Activated B cell treated with CpG ODN at 0.5 μM for 24 hours (primary cell): ENCODE results near the gene C12orf56. TPM values are rescaled to one million over a fixed set of nuclear protein-coding genes. Genes with fewer than 3 reads are reported as not detected.
A peak's percentile ranks its signal among the peaks of the same experiment; 100 is the strongest.

Experiments
- ATAC-seq: fragments of 200-7000 bp; cut with Tn5 transposase; one replicate; pipeline ENCODE4 v1.10.0; 2021; ENCODE audit warnings: low read depth, mild to moderate bottlenecking, moderate library complexity
- CTCF ChIA-PET: fragments of 350-600 bp; sonication (Branson Sonifier 250); formaldehyde crosslinking; loops from one replicate; lab custom pipeline; 2021; ENCODE audit warnings: antibody characterized with exemption; lab: Charles Lee
- POLR2A ChIA-PET: fragments of 350-600 bp; sonication (Branson Sonifier 250); formaldehyde crosslinking; loops from one replicate; lab custom pipeline; 2021; ENCODE audit warnings: antibody characterized with exemption; lab: Charles Lee
- DNase-seq: peaks from one replicate; pipeline ENCODE4 v3.0.0; 2022
- H3K27ac Mint-ChIP-seq: one replicate; pipeline ENCODE4 v1.8.0; 2020; ENCODE audit warnings: mixed read lengths
- H3K27me3 Mint-ChIP-seq: one replicate; pipeline ENCODE4 v1.8.0; 2021; ENCODE audit warnings: mixed read lengths
- H3K36me3 Mint-ChIP-seq: one replicate; pipeline ENCODE4 v1.8.0; 2021; ENCODE audit warnings: low read depth, mixed read lengths
- H3K4me1 Mint-ChIP-seq: one replicate; pipeline ENCODE4 v1.8.0; 2021; ENCODE audit warnings: mixed read lengths
- H3K4me3 Mint-ChIP-seq: one replicate; pipeline ENCODE4 v1.8.0; 2020; ENCODE audit warnings: mild to moderate bottlenecking, mixed read lengths
- H3K9me3 Mint-ChIP-seq: one replicate; pipeline ENCODE4 v1.8.0; 2020; ENCODE audit warnings: mixed read lengths
- CTCF ChIP-seq: fragments of 200-600 bp; IDR thresholded peaks from one replicate; pipeline ENCODE4 v1.8.0; 2022; ENCODE audit warnings: antibody characterized with exemption, mild to moderate bottlenecking
- intact Hi-C: fragments of 100-400 bp; cut with micrococcal nuclease; formaldehyde crosslinking; loops from one replicate; pipeline ENCODE4 v1.15.1; 2024
- total RNA-seq: library from RNA; stranded (reverse); gene quantifications from 2 replicates; pipeline ENCODE4 v1.2.3, GENCODE V29; 2022

C12orf56 gene
- total RNA-seq, 1 donor from 2014 or later: not detected

GRCh38 chr12:64403707-64404469, 13.3 kb upstream of the C12orf56 start, which contains the start of gene XPOT:
Gene XPOT (plus strand): TSS chr12:64404392. CDS start chr12:64410036, 5,644 bp downstream.
- H3K27me3 Mint-ChIP-seq: peaks cover 3% of the 10 kb centered on the region
- peaks cover 9% of the 10 kb centered on the region for H3K36me3 Mint-ChIP-seq
- no peak for TF ChIP-seq CTCF
- DNase-seq (peak; percentile 88), ATAC-seq (peak; percentile 91)
- peak within 1 kb of the TSS; percentile 96 for H3K27ac Mint-ChIP-seq
- intact Hi-C loops: loop anchor here (1.0 to 5.0 kb wide), 7 partner anchors 48 to 1802 kb away; partner anchors contain the start of genes GNS, KICS2, RXYLT1 and TBK1
- POLR2A ChIA-PET: interaction anchor here (0.6 to 1.5 kb wide), 8 partner anchors 23 to 1765 kb away, joined by 3 to 6 read pairs (median 4); partner anchors contain the start of genes KICS2 and LEMD3
- CTCF ChIA-PET: no interaction called here
- peaks cover 16% of the 10 kb centered on the region for H3K4me1 Mint-ChIP-seq
- no peaks in the 10 kb centered on the region for H3K9me3 Mint-ChIP-seq
- peak within 1 kb of the TSS; percentile 96 for H3K4me3 Mint-ChIP-seq

- Mint-ChIP-seq H3K27me3 (peaks cover 3% of the 10 kb centered on the region), H3K4me3 (no peak overlapping the region), H3K4me1 (peaks cover 16% of the 10 kb centered on the region), H3K36me3 (peaks cover 9% of the 10 kb centered on the region), H3K27ac (no peak overlapping the region), H3K9me3 (no peaks in the 10 kb centered on the region)
- TF ChIP-seq CTCF: no peak
- ChIA-PET CTCF (no interaction called here), POLR2A (interaction anchor here (0.6 kb wide), 1 partner anchor 10 kb away, joined by 8 read pairs; no protein-coding TSS in a partner anchor)
- intact Hi-C loops: loop anchor here (5.0 kb wide), 1 partner anchor 1800 kb away; no protein-coding TSS in a partner anchor
- ATAC-seq (no peak), DNase-seq (no peak)
Observed at GRCh38 chr12:64402181-64402580, 11.6 kb upstream of the C12orf56 start.

- Mint-ChIP-seq H3K36me3 (peaks cover 7% of the 10 kb centered on the region), H3K4me3 (no peak overlapping the region), H3K4me1 (peaks cover 3% of the 10 kb centered on the region), H3K9me3 (no peaks in the 10 kb centered on the region), H3K27ac (no peak overlapping the region), H3K27me3 (peaks cover 8% of the 10 kb centered on the region)
- no peak for TF ChIP-seq CTCF
- intact Hi-C loops: loop anchor here (5.0 kb wide), 1 partner anchor 1798 kb away; no protein-coding TSS in a partner anchor
- DNase-seq: no peak
- ChIA-PET POLR2A (interaction anchor here (0.7 kb wide), 1 partner anchor 32 kb away, joined by 3 read pairs; no protein-coding TSS in a partner anchor), CTCF (no interaction called here)
- ATAC-seq: no peak
Observed at GRCh38 chr12:64400041-64400440, 9.5 kb upstream of the C12orf56 start.

GRCh38 chr12:64395739-64396138, 5.2 kb upstream of the C12orf56 start:
- intact Hi-C loops: no loop called here
- no peak overlapping the region for H3K27ac Mint-ChIP-seq
- ChIA-PET CTCF (no interaction called here), POLR2A (no interaction called here)
- ATAC-seq (no peak), DNase-seq (no peak)
- peaks cover 23% of the 10 kb centered on the region for H3K27me3 Mint-ChIP-seq
- H3K4me3 Mint-ChIP-seq: no peak overlapping the region
- peaks cover 3% of the 10 kb centered on the region for H3K4me1 Mint-ChIP-seq
- H3K9me3 Mint-ChIP-seq: no peaks in the 10 kb centered on the region
- no peak for TF ChIP-seq CTCF
- no peaks in the 10 kb centered on the region for H3K36me3 Mint-ChIP-seq

- TF ChIP-seq CTCF: no peak
Observed at GRCh38 chr12:64392221-64392620, 1.7 kb upstream of the C12orf56 start.

More at GRCh38 chr12:64392221-64392620, 1.7 kb upstream of the C12orf56 start:
- H3K4me1 Mint-ChIP-seq: peaks cover 7% of the 10 kb centered on the region
- H3K9me3 Mint-ChIP-seq: no peaks in the 10 kb centered on the region
- DNase-seq (no peak), ATAC-seq (no peak)
- H3K27me3 Mint-ChIP-seq: peaks cover 34% of the 10 kb centered on the region
- no peaks in the 10 kb centered on the region for H3K36me3 Mint-ChIP-seq
- H3K27ac Mint-ChIP-seq: no peak overlapping the region
- H3K4me3 Mint-ChIP-seq: no peak overlapping the region
- ChIA-PET POLR2A (interaction anchor here (0.7 kb wide), 1 partner anchor 10 kb away, joined by 8 read pairs; no protein-coding TSS in a partner anchor), CTCF (no interaction called here)
- intact Hi-C loops: loop anchor here (5.0 kb wide), 1 partner anchor 725 kb away; the partner anchor contains the start of gene DPY19L2
